PFSK-1 (cell line): ENCODE data around the gene ITGAD.

Experiments
- POLR2AphosphoS5 ChIP-seq: IDR thresholded peaks from 2 replicates; pipeline ENCODE4 v1.6.1; 2012; ENCODE audit warnings: low read depth, mild to moderate bottlenecking, control low read depth, low read length, moderate library complexity
- TAF1 ChIP-seq: IDR thresholded peaks from 2 replicates; pipeline ENCODE4 v1.6.1; 2012; ENCODE audit warnings: low read length, control low read depth, borderline replicate concordance; ENCODE audit not compliant: insufficient read depth
- TF ChIP-seq, protein P1 (sequence below), 2 experiments: IDR thresholded peaks; 2 replicates each; pipeline versions ENCODE4 v1.6.1 to v1.8.0; 2011 to 2012; ENCODE audit warnings: low read depth in 2 of 2, low read length in 2 of 2, control low read depth in 1 of 2, inconsistent platforms in 1 of 2, mild to moderate bottlenecking in 1 of 2, moderate library complexity in 1 of 2; ENCODE audit not compliant: insufficient read depth in 1 of 2

- TF ChIP-seq, protein P1, sequence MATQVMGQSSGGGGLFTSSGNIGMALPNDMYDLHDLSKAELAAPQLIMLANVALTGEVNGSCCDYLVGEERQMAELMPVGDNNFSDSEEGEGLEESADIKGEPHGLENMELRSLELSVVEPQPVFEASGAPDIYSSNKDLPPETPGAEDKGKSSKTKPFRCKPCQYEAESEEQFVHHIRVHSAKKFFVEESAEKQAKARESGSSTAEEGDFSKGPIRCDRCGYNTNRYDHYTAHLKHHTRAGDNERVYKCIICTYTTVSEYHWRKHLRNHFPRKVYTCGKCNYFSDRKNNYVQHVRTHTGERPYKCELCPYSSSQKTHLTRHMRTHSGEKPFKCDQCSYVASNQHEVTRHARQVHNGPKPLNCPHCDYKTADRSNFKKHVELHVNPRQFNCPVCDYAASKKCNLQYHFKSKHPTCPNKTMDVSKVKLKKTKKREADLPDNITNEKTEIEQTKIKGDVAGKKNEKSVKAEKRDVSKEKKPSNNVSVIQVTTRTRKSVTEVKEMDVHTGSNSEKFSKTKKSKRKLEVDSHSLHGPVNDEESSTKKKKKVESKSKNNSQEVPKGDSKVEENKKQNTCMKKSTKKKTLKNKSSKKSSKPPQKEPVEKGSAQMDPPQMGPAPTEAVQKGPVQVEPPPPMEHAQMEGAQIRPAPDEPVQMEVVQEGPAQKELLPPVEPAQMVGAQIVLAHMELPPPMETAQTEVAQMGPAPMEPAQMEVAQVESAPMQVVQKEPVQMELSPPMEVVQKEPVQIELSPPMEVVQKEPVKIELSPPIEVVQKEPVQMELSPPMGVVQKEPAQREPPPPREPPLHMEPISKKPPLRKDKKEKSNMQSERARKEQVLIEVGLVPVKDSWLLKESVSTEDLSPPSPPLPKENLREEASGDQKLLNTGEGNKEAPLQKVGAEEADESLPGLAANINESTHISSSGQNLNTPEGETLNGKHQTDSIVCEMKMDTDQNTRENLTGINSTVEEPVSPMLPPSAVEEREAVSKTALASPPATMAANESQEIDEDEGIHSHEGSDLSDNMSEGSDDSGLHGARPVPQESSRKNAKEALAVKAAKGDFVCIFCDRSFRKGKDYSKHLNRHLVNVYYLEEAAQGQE (IDR thresholded peaks at IDR 0.05; ENCODE audit: insufficient read depth in 1 of 2, low read depth in 2 of 2, low read length in 2 of 2), result no peak
- TF ChIP-seq POLR2AphosphoS5 (no peak), TAF1 (no peak)
These were observed 41.2 kb upstream of the ITGAD start for GRCh38 chr16:31351942-31352325.
